Endothelial cell of umbilical vein (primary cell): ENCODE data around the gene PTPRD. TPM values are rescaled to one million over a fixed set of nuclear protein-coding genes. Genes with fewer than 3 reads are reported as not detected.

ENCODE experiments used
- BruUV-seq: library from RNA; stranded (reverse); fragments of 400-500 nt; replicated peaks from 2 replicates; lab custom pipeline; 2021; lab: Mats Ljungman, UMichigan
- CTCF ChIA-PET: fragments of 300-600, 350-600 bp; sonication (Branson Sonifier 250); formaldehyde crosslinking; loops from one replicate; lab custom pipeline; 2021; ENCODE audit warnings: antibody characterized with exemption, inconsistent platforms; lab: Charles Lee
- POLR2A ChIA-PET: fragments of 300-600, 350-600 bp; sonication (Branson Sonifier 250); formaldehyde crosslinking; loops from one replicate; lab custom pipeline; 2021; ENCODE audit warnings: antibody characterized with exemption, inconsistent platforms; lab: Charles Lee
- DNase-seq: peaks from one replicate; pipeline ENCODE4 v3.0.0-alpha.2; 2011; ENCODE audit warnings: low read depth, low spot score
- FAIRE-seq: peaks from 2 replicates; lab custom pipeline; 2011; peaks lifted over from hg19 to GRCh38; lab: Jason Lieb, UNC
- H2AFZ ChIP-seq: 2 replicates; pipeline ENCODE4 v1.6.0; 2012; ENCODE audit warnings: low read depth, low read length, control low read depth, inconsistent platforms
- H3K27ac ChIP-seq: 2 replicates; pipeline ENCODE4 v1.5.1; 2011; ENCODE audit warnings: low read depth, mild to moderate bottlenecking, control low read depth, low read length, moderate library complexity; ENCODE audit not compliant: insufficient read depth
- H3K27me3 ChIP-seq, 2 experiments: 2 replicates each; pipeline versions ENCODE4 v1.6.0 to v1.6.1; 2011; ENCODE audit warnings: low read length in 2 of 2, mixed read lengths in 1 of 2; ENCODE audit not compliant: control insufficient read depth in 2 of 2, insufficient read depth in 2 of 2
- H3K36me3 ChIP-seq, 2 experiments: 2 replicates in 1 of 2; 3 replicates in 1 of 2; pipeline ENCODE4 v1.5.1; 2011; ENCODE audit warnings: low read length in 2 of 2, mild to moderate bottlenecking in 1 of 2, moderate library complexity in 1 of 2; ENCODE audit not compliant: control insufficient read depth in 2 of 2, insufficient read depth in 2 of 2; ENCODE audit errors: extremely low read depth in 1 of 2
- H3K4me1 ChIP-seq: 3 replicates; pipeline ENCODE4 v1.5.1; 2011; ENCODE audit warnings: mild to moderate bottlenecking, low read length; ENCODE audit not compliant: control insufficient read depth, insufficient read depth; ENCODE audit errors: extremely low read depth
- H3K4me2 ChIP-seq: 2 replicates; pipeline ENCODE4 v1.6.1; 2011; ENCODE audit warnings: low read length, control low read depth, mixed read lengths; ENCODE audit not compliant: insufficient read depth
- H3K4me3 ChIP-seq, 3 experiments: fragments of 200-600 bp in 1 of 3; sonication (generic), shearing (Covaris generic) in 1 of 3; replicated peaks in 1 of 3; 2 replicates each; pipeline ENCODE4 v1.5.1; 2011 to 2016; ENCODE audit warnings: control low read depth in 3 of 3, low read length in 3 of 3, mild to moderate bottlenecking in 2 of 3, inconsistent platforms in 1 of 3, low read depth in 1 of 3, moderate library complexity in 1 of 3; ENCODE audit not compliant: insufficient read depth in 1 of 3
- H3K79me2 ChIP-seq: 2 replicates; pipeline ENCODE4 v1.6.0; 2012; ENCODE audit warnings: low read length, inconsistent platforms; ENCODE audit not compliant: control insufficient read depth, insufficient read depth
- H3K9ac ChIP-seq: replicated peaks from 2 replicates; pipeline ENCODE3; 2011; ENCODE audit warnings: low read length, control low read depth; ENCODE audit not compliant: insufficient read depth; ENCODE audit errors: extremely low read depth
- H3K9me1 ChIP-seq: replicated peaks from 3 replicates; pipeline ENCODE4 v1.6.0; 2011; ENCODE audit warnings: mild to moderate bottlenecking, low read length; ENCODE audit not compliant: control insufficient read depth, insufficient read depth; ENCODE audit errors: extremely low read depth
- H3K9me3 ChIP-seq: replicated peaks from 2 replicates; pipeline ENCODE4 v1.5.1; 2012; ENCODE audit warnings: low read length, inconsistent platforms; ENCODE audit not compliant: control insufficient read depth, insufficient read depth
- H4K20me1 ChIP-seq: replicated peaks from 2 replicates; pipeline ENCODE3; 2011; ENCODE audit warnings: mild to moderate bottlenecking, low read length; ENCODE audit not compliant: control insufficient read depth, insufficient read depth; ENCODE audit errors: extremely low read depth
- CTCF ChIP-seq, 2 donors: IDR thresholded peaks; 1 replicate in 1 of 2; 2 replicates in 1 of 2; pipeline ENCODE4 v1.5.1; 2011; ENCODE audit warnings: low read length in 2 of 2, mild to moderate bottlenecking in 2 of 2, moderate library complexity in 2 of 2, control low read depth in 1 of 2, inconsistent platforms in 1 of 2, low read depth in 1 of 2; ENCODE audit not compliant: insufficient read depth in 1 of 2; ENCODE audit errors: extremely low read depth in 1 of 2
- EZH2 ChIP-seq: IDR thresholded peaks from 2 replicates; pipeline ENCODE4 v1.6.1; 2012; ENCODE audit warnings: borderline replicate concordance, low read depth, mild to moderate bottlenecking, moderate library complexity, low read length, inconsistent platforms; ENCODE audit not compliant: severe bottlenecking
- FOS ChIP-seq: IDR thresholded peaks from 2 replicates; pipeline ENCODE4 v1.6.1; 2011; ENCODE audit warnings: mild to moderate bottlenecking, low read length, moderate library complexity, borderline replicate concordance; ENCODE audit not compliant: insufficient read depth
- GATA2 ChIP-seq: IDR thresholded peaks from 2 replicates; pipeline ENCODE4 v1.7.0; 2011; ENCODE audit warnings: low read depth, mild to moderate bottlenecking, moderate library complexity, mixed read lengths, low read length; ENCODE audit not compliant: insufficient read length, insufficient read depth
- JUN ChIP-seq: IDR thresholded peaks from 2 replicates; pipeline ENCODE4 v1.6.1; 2011; ENCODE audit warnings: borderline replicate concordance, low read depth; ENCODE audit not compliant: insufficient read length, insufficient read depth
- MAX ChIP-seq: IDR thresholded peaks from 2 replicates; pipeline ENCODE4 v1.6.1; 2011; ENCODE audit not compliant: insufficient read depth, insufficient read length
- MYC ChIP-seq: IDR thresholded peaks from one replicate; pipeline ENCODE4 v1.6.1; 2011; ENCODE audit warnings: mild to moderate bottlenecking, low read depth, low read length
- POLR2A ChIP-seq: IDR thresholded peaks from 2 replicates; pipeline ENCODE4 v1.6.1; 2012; ENCODE audit warnings: low read depth, mild to moderate bottlenecking, control low read depth, low read length
- POLR2AphosphoS5 ChIP-seq: IDR thresholded peaks from 2 replicates; pipeline ENCODE4 v1.6.1; 2012; ENCODE audit warnings: low read depth, mild to moderate bottlenecking, control low read depth, low read length, moderate library complexity; ENCODE audit not compliant: insufficient read depth
- dilution Hi-C: fragments of 300-500 bp; cut with MboI; formaldehyde crosslinking; loops from one replicate; pipeline ENCODE4 v1.15.0; 2019; ENCODE audit warnings: low sequenced_read_pairs; ENCODE audit not compliant: extremely low pct_ligation_motif_present
- intact Hi-C: fragments of 100-400 bp; cut with micrococcal nuclease; formaldehyde crosslinking; loops from one replicate; pipeline ENCODE4 v1.10.0; 2022
- polyA plus RNA-seq, 4 experiments: library from polyadenylated mRNA; depleted of rRNA in 3 of 4; stranded (reverse) in 3 of 4; unstranded in 1 of 4; fragments of >200 nt; gene quantifications; 2 replicates each; pipeline versions ENCODE4 v1.2.1 to v1.2.3, GENCODE V29; 2011 to 2012; ENCODE audit warnings: missing spikeins in 1 of 4
- total RNA-seq: library from RNA; stranded (reverse); gene quantifications from 2 replicates; pipeline ENCODE4 v1.2.3, GENCODE V29; 2021

PTPRD gene
- total and polyA plus RNA-seq, 2 donors (not counting 3 experiments of a cell fraction or from before 2014, with no cell fraction given), result 5.5 to 5.7 TPM

DNA sequence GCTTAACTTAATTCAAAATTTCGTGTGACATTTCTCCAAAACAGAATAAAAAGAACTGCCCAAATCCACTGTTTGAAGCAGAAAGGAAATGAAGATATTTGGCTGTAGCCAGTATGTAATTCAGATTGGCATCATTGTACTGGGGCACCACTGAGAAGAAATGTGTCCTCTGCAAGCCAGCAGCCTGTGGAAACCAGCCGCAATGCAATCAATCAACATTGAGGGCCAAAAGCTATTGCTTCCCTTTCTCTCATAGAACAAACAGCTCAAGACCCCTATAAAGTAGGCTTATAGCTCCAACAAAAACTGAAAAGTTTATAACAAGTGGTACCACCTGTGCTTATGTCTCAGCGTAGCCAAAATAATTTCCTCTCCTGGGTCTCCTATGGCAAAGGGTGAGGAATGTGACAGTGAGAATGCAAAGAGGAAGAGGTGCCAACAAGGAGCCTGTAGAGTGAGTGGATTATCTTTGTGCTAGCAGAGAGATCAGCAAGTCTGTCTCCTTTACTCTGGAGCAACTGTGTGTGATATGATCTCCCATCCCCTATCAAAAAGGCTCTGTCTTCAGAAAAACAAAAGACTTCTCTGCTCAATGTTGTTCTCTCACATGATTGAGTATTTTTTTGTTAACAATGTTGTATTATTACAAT, 1740.9 kb downstream of the PTPRD start:
- TF ChIP-seq JUN, result no peak
- TF ChIP-seq MYC, result no peak
- TF ChIP-seq FOS, result no peak

DNA sequence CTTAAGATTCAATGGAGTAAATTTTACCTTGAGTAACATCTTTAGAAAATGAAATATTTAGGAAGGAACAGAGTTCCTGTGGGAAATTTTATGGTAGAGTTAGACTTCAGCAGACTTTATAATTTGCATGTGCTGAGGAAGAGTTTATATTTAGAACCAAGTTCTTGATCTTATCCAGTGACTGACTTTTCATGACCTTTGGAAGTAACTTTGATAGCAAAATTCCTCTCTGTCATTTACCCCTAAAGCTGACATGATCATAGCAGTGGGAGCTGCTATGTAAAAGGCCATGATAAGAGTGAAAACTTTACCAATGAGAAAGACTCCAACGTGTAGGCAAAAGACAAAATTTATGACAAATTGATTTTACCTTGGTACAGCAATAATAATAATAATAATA, 1741.4 kb downstream of the PTPRD start:
- H3K4me1 ChIP-seq, result no peaks in the 10 kb centered on the region
- no peaks in the 10 kb centered on the region for H3K9me3 ChIP-seq
- intact Hi-C loops (no loop called here), dilution Hi-C loops (no loop called here)
- no peak overlapping the region for H2AFZ ChIP-seq
- no peaks in the 10 kb centered on the region for H3K79me2 ChIP-seq
- POLR2A ChIA-PET, result no interaction called here
- no TSS peak for BruUV-seq
- TF ChIP-seq MYC (no peak), MAX (no peak), POLR2AphosphoS5 (no peak), GATA2 (no peak), POLR2A (no peak), CTCF (IDR thresholded peaks at IDR 0.05; ENCODE audit: extremely low read depth in 1 of 2, insufficient read depth in 1 of 2, low read depth in 1 of 2, low read length in 2 of 2) (no peak), JUN (no peak), FOS (no peak), EZH2 (no peak)
- H3K27me3 ChIP-seq, result peaks cover 0 to 2% of the 10 kb centered on the region in 2 experiments
- H3K36me3 ChIP-seq, result no peaks in the 10 kb centered on the region
- no peak overlapping the region for H3K4me2 ChIP-seq
- FAIRE-seq, result no peak
- no peak for DNase-seq
- no peaks in the 10 kb centered on the region for H4K20me1 ChIP-seq
- no peak overlapping the region for H3K4me3 ChIP-seq
- H3K9ac ChIP-seq, result no peak overlapping the region
- no peak overlapping the region for H3K27ac ChIP-seq
- H3K9me1 ChIP-seq, result no peaks in the 10 kb centered on the region
- CTCF ChIA-PET, result interaction anchor here (1.3 kb wide), 1 partner anchor 24 kb away, joined by 6 read pairs; no protein-coding TSS in a partner anchor

More for the DNA sequence above, 1740.9 kb downstream of the PTPRD start:
- no peak overlapping the region for H3K4me2 ChIP-seq
- H3K27me3 ChIP-seq, result peaks cover 0 to 2% of the 10 kb centered on the region in 2 experiments
- CTCF ChIA-PET, result interaction anchor here (1.3 kb wide), 1 partner anchor 24 kb away, joined by 6 read pairs; no protein-coding TSS in a partner anchor
- no peaks in the 10 kb centered on the region for H3K9me3 ChIP-seq
- no peak overlapping the region for H3K4me3 ChIP-seq
- intact Hi-C loops (no loop called here), dilution Hi-C loops (no loop called here)
- no peaks in the 10 kb centered on the region for H3K36me3 ChIP-seq
- DNase-seq, result no peak
- POLR2A ChIA-PET, result no interaction called here
- FAIRE-seq, result no peak
- no peak overlapping the region for H2AFZ ChIP-seq
- no peaks in the 10 kb centered on the region for H3K9me1 ChIP-seq
- H3K9ac ChIP-seq, result no peak overlapping the region
- H3K27ac ChIP-seq, result no peak overlapping the region
- H3K79me2 ChIP-seq, result no peaks in the 10 kb centered on the region
- H4K20me1 ChIP-seq, result no peaks in the 10 kb centered on the region
- no TSS peak for BruUV-seq
- H3K4me1 ChIP-seq, result no peaks in the 10 kb centered on the region
